ENCODE results near the gene HLA-DPB1.

- TF ChIP-seq EZH2 (IDR thresholded peaks at IDR 0.05; ENCODE audit: insufficient read depth, poor library complexity, severe bottlenecking): no peak
- no peak for TF ChIP-seq EZH2phosphoT487 (IDR thresholded peaks at IDR 0.05; ENCODE audit: insufficient read depth, low read depth)
Measured at GRCh38 chr6:33080127-33081089, 4.6 kb downstream of the HLA-DPB1 start.

All from GM23248 (cell line).